Activated CD4-positive, alpha-beta T cell treated with anti-CD3 and anti-CD28 coated beads, Interleukin-2, amount 50 U/mL, for 1 hour (primary cell): Measurements from ENCODE around the gene SRBD1.

ENCODE experiments used
- DNase-seq: peaks from one replicate; pipeline ENCODE4 v3.0.0-alpha.2; 2020

Gene SRBD1

GRCh38 chr2:45634223-45634622 lies 23.2 kb upstream of the SRBD1 start:
- no peak for DNase-seq

GRCh38 chr2:45631955-45632354 lies 20.9 kb upstream of the SRBD1 start:
- no peak for DNase-seq

- DNase-seq, result no peak
Measured at GRCh38 chr2:45631319-45631718, 20.3 kb upstream of the SRBD1 start.

GRCh38 chr2:45629971-45630370 lies 18.9 kb upstream of the SRBD1 start:
- DNase-seq, result no peak

- no peak for DNase-seq
Measured at GRCh38 chr2:45627911-45628310, 16.8 kb upstream of the SRBD1 start.

- DNase-seq, result no peak
Measured at GRCh38 chr2:45626387-45627221, 15.5 kb upstream of the SRBD1 start.

GRCh38 chr2:45625824-45626223 lies 14.8 kb upstream of the SRBD1 start:
- DNase-seq, result no peak

GRCh38 chr2:45623098-45623497 lies 12.0 kb upstream of the SRBD1 start:
- DNase-seq, result no peak

- no peak for DNase-seq
Measured at GRCh38 chr2:45622336-45623075, 11.4 kb upstream of the SRBD1 start.

GRCh38 chr2:45617496-45617895 lies 6.4 kb upstream of the SRBD1 start:
- no peak for DNase-seq

GRCh38 chr2:45616658-45617411 lies 5.8 kb upstream of the SRBD1 start:
- DNase-seq, result no peak

- DNase-seq, result no peak
Measured at GRCh38 chr2:45614871-45615415, 3.9 kb upstream of the SRBD1 start.

GRCh38 chr2:45614330-45614729 lies 3.3 kb upstream of the SRBD1 start:
- DNase-seq, result no peak

GRCh38 chr2:45612731-45613130 lies 1.7 kb upstream of the SRBD1 start:
- no peak for DNase-seq

- no peak for DNase-seq
Measured at GRCh38 chr2:45612285-45612684, 1.2 kb upstream of the SRBD1 start.

GRCh38 chr2:45610281-45611019 lies 617 bp downstream of the SRBD1 start:
- DNase-seq, result peak; percentile 23

GRCh38 chr2:45607701-45608100 lies 3.4 kb downstream of the SRBD1 start:
- no peak for DNase-seq

- no peak for DNase-seq
Measured at GRCh38 chr2:45606796-45607195, 4.3 kb downstream of the SRBD1 start.

GRCh38 chr2:45605116-45605515 lies 6.0 kb downstream of the SRBD1 start:
- DNase-seq, result no peak

GRCh38 chr2:45602624-45603023 lies 8.4 kb downstream of the SRBD1 start:
- DNase-seq, result no peak

GRCh38 chr2:45598545-45598944 lies 12.5 kb downstream of the SRBD1 start:
- DNase-seq, result no peak

GRCh38 chr2:45596761-45597160 lies 14.3 kb downstream of the SRBD1 start:
- DNase-seq, result no peak
